Mucosa of rectum (tissue), 2 donors: ENCODE results near the gene HEATR9.
"Not testable (repeated sequence)": the region's sequence is repeated elsewhere in the genome, so short reads cannot be mapped to it uniquely, and the experiment has no call there.

ENCODE experiments used
- H3K27ac ChIP-seq, 2 donors: one replicate each; pipeline ENCODE4 v1.7.0; 2013; ENCODE audit warnings: inconsistent platforms in 2 of 2, low read depth in 2 of 2, low read length in 2 of 2
- H3K27me3 ChIP-seq, 2 donors: one replicate each; pipeline ENCODE4 v1.7.0; 2013; ENCODE audit warnings: low read length in 2 of 2; ENCODE audit not compliant: control insufficient read depth in 2 of 2, insufficient read depth in 2 of 2
- H3K36me3 ChIP-seq, 2 donors: one replicate each; pipeline ENCODE4 v1.7.0; 2013; ENCODE audit warnings: low read length in 2 of 2; ENCODE audit not compliant: control insufficient read depth in 2 of 2, insufficient read depth in 2 of 2
- H3K4me1 ChIP-seq, 2 donors: one replicate each; pipeline ENCODE4 v1.7.0; 2013; ENCODE audit warnings: low read length in 2 of 2, mild to moderate bottlenecking in 1 of 2; ENCODE audit not compliant: control insufficient read depth in 2 of 2, insufficient read depth in 2 of 2
- H3K4me3 ChIP-seq, 2 donors: one replicate each; pipeline ENCODE4 v1.7.0; 2013; ENCODE audit warnings: low read length in 2 of 2
- H3K9ac ChIP-seq, 2 donors: one replicate each; pipeline ENCODE4 v1.7.0; 2013; ENCODE audit warnings: low read length in 2 of 2, low read depth in 1 of 2, mild to moderate bottlenecking in 1 of 2
- H3K9me3 ChIP-seq, 2 donors: one replicate each; pipeline ENCODE4 v1.7.0; 2013; ENCODE audit warnings: low read length in 2 of 2; ENCODE audit not compliant: control insufficient read depth in 2 of 2
- donor health status: healthy.
- donor health status: Normal muscosa, but diverticular disease.

The HEATR9 gene

GRCh38 chr17:35906926-35907637 lies 38.4 kb upstream of the HEATR9 start:
- Histone ChIP-seq H3K27me3 (no peaks in the 10 kb centered on the region), H3K4me3 (no peak overlapping the region), H3K27ac (no peak overlapping the region), H3K36me3 (no peaks in the 10 kb centered on the region), H3K9ac (no peak overlapping the region), H3K9me3 (no peaks in the 10 kb centered on the region), H3K4me1 (no peaks in the 10 kb centered on the region)

GRCh38 chr17:35906191-35906925 lies 37.7 kb upstream of the HEATR9 start:
- H3K9ac ChIP-seq: no peak overlapping the region
- no peaks in the 10 kb centered on the region for H3K9me3 ChIP-seq
- H3K27me3 ChIP-seq: no peaks in the 10 kb centered on the region
- H3K36me3 ChIP-seq: no peaks in the 10 kb centered on the region
- H3K4me1 ChIP-seq: no peaks in the 10 kb centered on the region
- H3K4me3 ChIP-seq: no peak overlapping the region
- H3K27ac ChIP-seq: no peak overlapping the region

GRCh38 chr17:35903451-35903850 lies 34.8 kb upstream of the HEATR9 start:
- Histone ChIP-seq H3K9ac (no peak overlapping the region), H3K27ac (no peak overlapping the region), H3K4me1 (no peaks in the 10 kb centered on the region), H3K36me3 (no peaks in the 10 kb centered on the region), H3K9me3 (no peaks in the 10 kb centered on the region), H3K4me3 (no peak overlapping the region), H3K27me3 (no peaks in the 10 kb centered on the region)

- Histone ChIP-seq H3K27me3 (no peaks in the 10 kb centered on the region), H3K4me3 (no peak overlapping the region), H3K4me1 (no peaks in the 10 kb centered on the region), H3K36me3 (no peaks in the 10 kb centered on the region), H3K9ac (no peak overlapping the region), H3K27ac (no peak overlapping the region), H3K9me3 (no peaks in the 10 kb centered on the region)
These were observed 33.0 kb upstream of the HEATR9 start for GRCh38 chr17:35901631-35902175.

- H3K4me3 ChIP-seq: no peak overlapping the region
- H3K9ac ChIP-seq: no peak overlapping the region
- H3K27ac ChIP-seq: no peak overlapping the region
- no peaks in the 10 kb centered on the region for H3K9me3 ChIP-seq
- no peaks in the 10 kb centered on the region for H3K36me3 ChIP-seq
- H3K27me3 ChIP-seq: no peaks in the 10 kb centered on the region
- no peaks in the 10 kb centered on the region for H3K4me1 ChIP-seq
These were observed 32.2 kb upstream of the HEATR9 start for GRCh38 chr17:35900708-35901480.

- no peak overlapping the region for H3K4me3 ChIP-seq
- H3K27me3 ChIP-seq: no peaks in the 10 kb centered on the region
- no peak overlapping the region for H3K27ac ChIP-seq
- no peak overlapping the region for H3K9ac ChIP-seq
- no peaks in the 10 kb centered on the region for H3K9me3 ChIP-seq
- no peaks in the 10 kb centered on the region for H3K4me1 ChIP-seq
- H3K36me3 ChIP-seq: no peaks in the 10 kb centered on the region
These were observed 31.6 kb upstream of the HEATR9 start for GRCh38 chr17:35900280-35900679.

- H3K9me3 ChIP-seq: no peaks in the 10 kb centered on the region
- H3K27me3 ChIP-seq: no peaks in the 10 kb centered on the region
- no peaks in the 10 kb centered on the region for H3K4me1 ChIP-seq
- peak overlapping the region in 1 of 2 donors; percentile 1 for H3K4me3 ChIP-seq
- no peak overlapping the region for H3K9ac ChIP-seq
- H3K27ac ChIP-seq: peak overlapping the region in 1 of 2 donors; percentile 16
- H3K36me3 ChIP-seq: no peaks in the 10 kb centered on the region
These were observed 29.8 kb upstream of the HEATR9 start for GRCh38 chr17:35898283-35899070.

GRCh38 chr17:35897772-35898171 lies 29.1 kb upstream of the HEATR9 start:
- not testable (repeated sequence) for H3K36me3 ChIP-seq, H3K27ac ChIP-seq, H3K4me3 ChIP-seq, H3K9ac ChIP-seq, H3K27me3 ChIP-seq, H3K4me1 ChIP-seq, H3K9me3 ChIP-seq

- H3K27me3 ChIP-seq: no peaks in the 10 kb centered on the region
- no peak overlapping the region for H3K4me3 ChIP-seq
- no peaks in the 10 kb centered on the region for H3K36me3 ChIP-seq
- H3K9me3 ChIP-seq: no peaks in the 10 kb centered on the region
- H3K27ac ChIP-seq: peak overlapping the region in 1 of 2 donors; percentile 5
- no peak overlapping the region for H3K9ac ChIP-seq
- no peaks in the 10 kb centered on the region for H3K4me1 ChIP-seq
These were observed 27.2 kb upstream of the HEATR9 start for GRCh38 chr17:35895636-35896587.
